ENCODE measurements around the gene UCP3.

UCP3 gene

GRCh38 chr11:73982595-73982989, 26.3 kb downstream of the UCP3 start, which contains the start of gene UCP2:
Gene UCP2, minus strand, starts transcription at chr11:73982843. Its CDS starts 4,465 bp downstream, at chr11:73978378.
- no peak for DNase-seq (ENCODE audit: low read depth)
- H3K4me3 ChIP-seq (ENCODE audit: low read length) = peak within 1 kb of the TSS; percentile 83
- TF ChIP-seq CTCF (conservative IDR thresholded peaks at IDR 0.05; ENCODE audit: low read length) = no peak

GRCh38 chr11:73981051-73981805, 27.7 kb downstream of the UCP3 start:
- TF ChIP-seq CTCF (conservative IDR thresholded peaks at IDR 0.05; ENCODE audit: low read length) = no peak
- no peak overlapping the region for H3K4me3 ChIP-seq (ENCODE audit: low read length)
- DNase-seq (ENCODE audit: low read depth) = no peak

- no peak overlapping the region for H3K4me3 ChIP-seq (ENCODE audit: low read length)
- DNase-seq (ENCODE audit: low read depth) = peak; percentile 20
- TF ChIP-seq CTCF (conservative IDR thresholded peaks at IDR 0.05; ENCODE audit: low read length) = no peak
These were observed 28.6 kb downstream of the UCP3 start for GRCh38 chr11:73980001-73980961.

GRCh38 chr11:73978576-73979086, 30.3 kb downstream of the UCP3 start:
- peak; percentile 42 for DNase-seq (ENCODE audit: low read depth)
- TF ChIP-seq CTCF (conservative IDR thresholded peaks at IDR 0.05; ENCODE audit: low read length) = no peak
- no peak overlapping the region for H3K4me3 ChIP-seq (ENCODE audit: low read length)

- no peak overlapping the region for H3K4me3 ChIP-seq (ENCODE audit: low read length)
- no peak for TF ChIP-seq CTCF (conservative IDR thresholded peaks at IDR 0.05; ENCODE audit: low read length)
- DNase-seq (ENCODE audit: low read depth) = no peak
These were observed 30.9 kb downstream of the UCP3 start for GRCh38 chr11:73977856-73978519.

GRCh38 chr11:73976451-73977151, 32.3 kb downstream of the UCP3 start:
- no peak for TF ChIP-seq CTCF (conservative IDR thresholded peaks at IDR 0.05; ENCODE audit: low read length)
- DNase-seq (ENCODE audit: low read depth) = no peak
- H3K4me3 ChIP-seq (ENCODE audit: low read length) = no peak overlapping the region
